Stomach (tissue), 4 donors: ENCODE measurements around the gene TGM3.

ENCODE experiments used
- CTCF ChIP-seq, 7 experiments: fragments of 450-650 bp in 4 of 7; fragments of 200-600 bp in 3 of 7; sonication (generic) in 3 of 7; IDR thresholded peaks; one replicate each; pipeline ENCODE4 v1.5.1; 2016 to 2019; ENCODE audit warnings: antibody characterized with exemption in 7 of 7, control low read depth in 2 of 7, mild to moderate bottlenecking in 1 of 7
- POLR2A ChIP-seq, 4 donors: fragments of 450-650 bp; IDR thresholded peaks; one replicate each; pipeline ENCODE4 v1.6.1; 2016; ENCODE audit warnings: antibody characterized with exemption in 4 of 4, control low read depth in 2 of 4, mild to moderate bottlenecking in 1 of 4, moderate library complexity in 1 of 4

GRCh38 chr20:2290486-2290885 is 5.3 kb upstream of the TGM3 start:
- no peak for TF ChIP-seq CTCF (IDR thresholded peaks at IDR 0.05)
- no peak for TF ChIP-seq POLR2A (IDR thresholded peaks at IDR 0.05)
